Vagina (tissue), 2 donors: Measurements from ENCODE around the gene TOX2.

Source experiments
- POLR2AphosphoS5 ChIP-seq, 2 donors: sonication (generic); formaldehyde crosslinking; IDR thresholded peaks; one replicate each; pipeline ENCODE4 v1.9.0; 2017; ENCODE audit warnings: antibody characterized with exemption in 2 of 2, mild to moderate bottlenecking in 2 of 2, low read depth in 1 of 2; ENCODE audit not compliant: insufficient read depth in 1 of 2
- TF ChIP-seq, protein P1 (sequence below), 3 experiments: fragments of 450-650 bp in 2 of 3; fragments of 200-600 bp in 1 of 3; sonication (generic) in 1 of 3; IDR thresholded peaks; one replicate each; pipeline ENCODE4 v1.5.1; 2017 to 2019; ENCODE audit warnings: antibody characterized with exemption in 3 of 3, mild to moderate bottlenecking in 2 of 3, moderate library complexity in 2 of 3

GRCh38 chr20:44017905-44018258 is 103.2 kb downstream of the TOX2 start:
- no peak for TF ChIP-seq POLR2AphosphoS5 (IDR thresholded peaks at IDR 0.05; ENCODE audit: insufficient read depth in 1 of 2, low read depth in 1 of 2)
- TF ChIP-seq, protein P1, sequence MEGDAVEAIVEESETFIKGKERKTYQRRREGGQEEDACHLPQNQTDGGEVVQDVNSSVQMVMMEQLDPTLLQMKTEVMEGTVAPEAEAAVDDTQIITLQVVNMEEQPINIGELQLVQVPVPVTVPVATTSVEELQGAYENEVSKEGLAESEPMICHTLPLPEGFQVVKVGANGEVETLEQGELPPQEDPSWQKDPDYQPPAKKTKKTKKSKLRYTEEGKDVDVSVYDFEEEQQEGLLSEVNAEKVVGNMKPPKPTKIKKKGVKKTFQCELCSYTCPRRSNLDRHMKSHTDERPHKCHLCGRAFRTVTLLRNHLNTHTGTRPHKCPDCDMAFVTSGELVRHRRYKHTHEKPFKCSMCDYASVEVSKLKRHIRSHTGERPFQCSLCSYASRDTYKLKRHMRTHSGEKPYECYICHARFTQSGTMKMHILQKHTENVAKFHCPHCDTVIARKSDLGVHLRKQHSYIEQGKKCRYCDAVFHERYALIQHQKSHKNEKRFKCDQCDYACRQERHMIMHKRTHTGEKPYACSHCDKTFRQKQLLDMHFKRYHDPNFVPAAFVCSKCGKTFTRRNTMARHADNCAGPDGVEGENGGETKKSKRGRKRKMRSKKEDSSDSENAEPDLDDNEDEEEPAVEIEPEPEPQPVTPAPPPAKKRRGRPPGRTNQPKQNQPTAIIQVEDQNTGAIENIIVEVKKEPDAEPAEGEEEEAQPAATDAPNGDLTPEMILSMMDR (IDR thresholded peaks at IDR 0.05): no peak
